PFSK-1 (cell line): ENCODE data around the gene DLGAP1.

Source experiments
- FOXP2 ChIP-seq: optimal IDR thresholded peaks from 2 replicates; pipeline ENCODE3; 2011; ENCODE audit warnings: borderline replicate concordance, control low read depth, inconsistent platforms; ENCODE audit not compliant: insufficient read depth; ENCODE audit errors: extremely low read length, extremely low read depth
- POLR2AphosphoS5 ChIP-seq: IDR thresholded peaks from 2 replicates; pipeline ENCODE4 v1.6.1; 2012; ENCODE audit warnings: low read depth, mild to moderate bottlenecking, control low read depth, low read length, moderate library complexity
- REST ChIP-seq, 2 experiments: IDR thresholded peaks; 2 replicates each; pipeline versions ENCODE4 v1.6.1 to v1.8.0; 2011 to 2012; ENCODE audit warnings: low read depth in 2 of 2, low read length in 2 of 2, control low read depth in 1 of 2, inconsistent platforms in 1 of 2, mild to moderate bottlenecking in 1 of 2, moderate library complexity in 1 of 2; ENCODE audit not compliant: insufficient read depth in 1 of 2
- SIN3A ChIP-seq: IDR thresholded peaks from 2 replicates; pipeline ENCODE4 v1.6.1; 2012; ENCODE audit warnings: mild to moderate bottlenecking, low read length, moderate library complexity, borderline replicate concordance; ENCODE audit not compliant: insufficient read depth
- TAF1 ChIP-seq: IDR thresholded peaks from 2 replicates; pipeline ENCODE4 v1.6.1; 2012; ENCODE audit warnings: low read length, control low read depth, borderline replicate concordance; ENCODE audit not compliant: insufficient read depth

GRCh38 chr18:4284528-4284927 lies 170.6 kb downstream of the DLGAP1 start:
- no peak for TF ChIP-seq POLR2AphosphoS5
- no peak for TF ChIP-seq TAF1
- no peak for TF ChIP-seq SIN3A
- no peak for TF ChIP-seq REST (IDR thresholded peaks at IDR 0.05; ENCODE audit: insufficient read depth in 1 of 2, low read depth in 2 of 2, low read length in 2 of 2)
- no peak for TF ChIP-seq FOXP2
